Calu3 (cell line): ENCODE measurements around the gene ZNF555. TPM values are rescaled to one million over a fixed set of nuclear protein-coding genes. Genes with fewer than 3 reads are reported as not detected.
"Not testable (repeated sequence)": the region's sequence is repeated elsewhere in the genome, so short reads cannot be mapped to it uniquely, and the experiment has no call there.

Source experiments
- BruUV-seq: library from RNA; stranded (reverse); fragments of 400-500 nt; replicated peaks from 2 replicates; lab custom pipeline; 2021; lab: Mats Ljungman, UMichigan
- CTCF ChIA-PET: fragments of 300-600 bp; sonication (Branson Sonifier 250); formaldehyde crosslinking; loops from one replicate; lab custom pipeline; 2022; ENCODE audit warnings: antibody characterized with exemption; lab: Charles Lee
- DNase-seq: peaks from one replicate; pipeline ENCODE4 v3.0.0; 2022
- H3K27ac Mint-ChIP-seq: one replicate; pipeline ENCODE4 v1.8.0; 2022; ENCODE audit warnings: mixed read lengths; ENCODE audit not compliant: unreplicated experiment
- H3K27me3 Mint-ChIP-seq: one replicate; pipeline ENCODE4 v1.8.0; 2022; ENCODE audit warnings: mixed read lengths; ENCODE audit not compliant: unreplicated experiment
- H3K36me3 Mint-ChIP-seq: one replicate; pipeline ENCODE4 v1.8.0; 2022; ENCODE audit warnings: mild to moderate bottlenecking, moderate library complexity, mixed read lengths; ENCODE audit not compliant: insufficient read depth, unreplicated experiment
- H3K4me1 Mint-ChIP-seq: one replicate; pipeline ENCODE4 v1.8.0; 2022; ENCODE audit warnings: mild to moderate bottlenecking, low read depth, mixed read lengths; ENCODE audit not compliant: unreplicated experiment
- H3K4me3 Mint-ChIP-seq: one replicate; pipeline ENCODE4 v1.8.0; 2022; ENCODE audit warnings: mild to moderate bottlenecking, low read depth, moderate library complexity, mixed read lengths; ENCODE audit not compliant: unreplicated experiment
- H3K9me3 Mint-ChIP-seq: one replicate; pipeline ENCODE4 v1.8.0; 2022; ENCODE audit warnings: low read depth, mixed read lengths; ENCODE audit not compliant: unreplicated experiment
- CTCF ChIP-seq: fragments of 200-600 bp; IDR thresholded peaks from one replicate; pipeline ENCODE4 v1.8.0; 2022; ENCODE audit warnings: antibody characterized with exemption; ENCODE audit not compliant: unreplicated experiment
- intact Hi-C: fragments of 100-400 bp; cut with micrococcal nuclease; formaldehyde crosslinking; loops from one replicate; pipeline ENCODE4 v1.10.0; 2022; ENCODE audit not compliant: unreplicated experiment
- total RNA-seq: library from RNA; stranded (reverse); gene quantifications from 2 replicates; pipeline ENCODE4 v1.2.3, GENCODE V29; 2022

Gene ZNF555
- total RNA-seq, 1 experiment from 2014 or later: 5.7 TPM

DNA sequence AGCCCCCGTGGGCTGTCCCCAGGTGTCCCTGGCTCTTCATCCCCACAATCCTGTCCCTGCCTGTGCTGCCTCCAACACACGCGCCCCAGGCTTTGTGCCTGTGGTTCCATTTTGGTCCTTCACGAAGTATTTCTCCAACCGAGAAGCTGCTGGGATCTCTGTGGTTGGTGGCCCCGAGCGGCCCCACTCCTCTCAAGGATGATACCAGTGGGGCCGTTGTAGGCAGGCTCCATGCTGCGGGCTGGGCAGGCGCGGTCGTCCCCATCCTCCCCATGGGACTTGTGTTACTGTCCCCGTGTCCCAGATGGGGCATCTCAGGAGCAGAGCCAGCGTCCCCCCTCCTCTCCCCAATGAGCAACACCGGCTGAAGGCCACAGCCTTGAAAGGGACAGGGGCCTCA, 25.4 kb upstream of the ZNF555 start:
- BruUV-seq: no TSS peak
- H3K27ac Mint-ChIP-seq: no peak overlapping the region
- no peak for DNase-seq
- CTCF ChIA-PET: no interaction called here
- no peak for TF ChIP-seq CTCF
- peaks cover 7% of the 10 kb centered on the region for H3K4me1 Mint-ChIP-seq
- intact Hi-C loops: no loop called here
- H3K27me3 Mint-ChIP-seq: no peaks in the 10 kb centered on the region
- H3K36me3 Mint-ChIP-seq: peaks cover 33% of the 10 kb centered on the region
- no peaks in the 10 kb centered on the region for H3K9me3 Mint-ChIP-seq
- no peak overlapping the region for H3K4me3 Mint-ChIP-seq

DNA sequence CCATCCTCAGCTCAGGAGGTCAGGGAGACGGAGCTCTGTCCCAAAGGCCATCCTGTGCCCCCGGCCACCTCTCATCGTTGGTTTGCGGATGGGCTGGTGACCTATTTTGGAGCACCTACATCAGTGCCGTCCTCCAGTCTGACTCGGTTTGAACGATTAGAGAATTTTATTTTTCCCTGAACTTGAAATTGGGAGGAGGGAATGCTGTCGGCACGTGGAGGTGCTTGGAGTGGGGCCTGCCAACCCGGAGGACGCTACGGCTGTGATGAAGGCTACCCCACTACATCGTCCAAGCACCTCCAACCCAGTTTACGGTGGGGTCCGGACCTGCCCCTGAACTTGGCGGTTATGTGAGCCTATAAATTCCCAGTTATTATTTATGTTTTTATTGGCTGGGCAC, 24.6 kb upstream of the ZNF555 start:
- no TSS peak for BruUV-seq
- Mint-ChIP-seq H3K27ac (no peak overlapping the region), H3K4me3 (no peak overlapping the region), H3K4me1 (peaks cover 7% of the 10 kb centered on the region), H3K27me3 (no peaks in the 10 kb centered on the region), H3K36me3 (peaks cover 33% of the 10 kb centered on the region), H3K9me3 (no peaks in the 10 kb centered on the region)
- intact Hi-C loops: no loop called here
- DNase-seq: no peak
- no peak for TF ChIP-seq CTCF
- CTCF ChIA-PET: no interaction called here

- BruUV-seq, H3K9me3 Mint-ChIP-seq, intact Hi-C loops, H3K4me1 Mint-ChIP-seq, H3K27me3 Mint-ChIP-seq: not testable (repeated sequence)
- Mint-ChIP-seq H3K4me3 (peak overlapping the region; percentile 32), H3K27ac (peak overlapping the region; percentile 50), H3K36me3 (peaks cover 30% of the 10 kb centered on the region)
- CTCF ChIA-PET: interaction anchor here (0.6 kb wide), 1 partner anchor 134 kb away, joined by 4 read pairs; no protein-coding TSS in a partner anchor
- peak; percentile 11 for DNase-seq
These were observed 23.9 kb upstream of the ZNF555 start for GRCh38 chr19:2817237-2817829.

- Mint-ChIP-seq H3K27me3 (no peaks in the 10 kb centered on the region), H3K27ac (no peak within 1 kb of the TSS), H3K9me3 (no peaks in the 10 kb centered on the region), H3K4me3 (peak within 1 kb of the TSS; percentile 72), H3K36me3 (peaks cover 34% of the 10 kb centered on the region), H3K4me1 (peaks cover 7% of the 10 kb centered on the region)
- peak; percentile 95 for DNase-seq
- BruUV-seq: no TSS peak
- CTCF ChIA-PET: no interaction called here
- peak; percentile 65 for TF ChIP-seq CTCF
- intact Hi-C loops: no loop called here
These were observed 21.6 kb upstream of the ZNF555 start, which contains the start of gene ZNF554 for GRCh38 chr19:2819540-2820111. TSS of gene ZNF554 (plus strand) at chr19:2819868. CDS start at chr19:2820072, 204 bp downstream.
